ENCODE data around the gene CARS2.

Gene CARS2

GRCh38 chr13:110638257-110638656 is 67.7 kb downstream of the CARS2 start:
- no peaks in the 10 kb centered on the region for H3K36me3 ChIP-seq (ENCODE audit: control insufficient read depth, insufficient read depth, low read length)
- H3K4me2 ChIP-seq (ENCODE audit: low read length): no peak overlapping the region
- peaks cover 8% of the 10 kb centered on the region for H3K4me1 ChIP-seq
- H2AFZ ChIP-seq: no peak overlapping the region
- H3K79me2 ChIP-seq: no peaks in the 10 kb centered on the region
- no peaks in the 10 kb centered on the region for H3K27me3 ChIP-seq (ENCODE audit: control insufficient read depth, insufficient read depth, low read length)
- H3K4me3 ChIP-seq (ENCODE audit: low read depth, low read length): no peak overlapping the region
- no peaks in the 10 kb centered on the region for H3K9me3 ChIP-seq (ENCODE audit: control insufficient read depth, low read length)
- H3K27ac ChIP-seq: no peak overlapping the region
- TF ChIP-seq CTCF (IDR thresholded peaks at IDR 0.05): no peak
- H3K9ac ChIP-seq: no peak overlapping the region

- Histone ChIP-seq H3K4me2 (ENCODE audit: low read length) (no peak overlapping the region), H3K79me2 (no peaks in the 10 kb centered on the region), H2AFZ (no peak overlapping the region), H3K4me1 (peaks cover 8% of the 10 kb centered on the region), H3K4me3 (ENCODE audit: low read depth, low read length) (no peak overlapping the region), H3K9ac (no peak overlapping the region), H3K27me3 (ENCODE audit: control insufficient read depth, insufficient read depth, low read length) (no peaks in the 10 kb centered on the region), H3K9me3 (ENCODE audit: control insufficient read depth, low read length) (no peaks in the 10 kb centered on the region), H3K36me3 (ENCODE audit: control insufficient read depth, insufficient read depth, low read length) (no peaks in the 10 kb centered on the region), H3K27ac (no peak overlapping the region)
- TF ChIP-seq CTCF (IDR thresholded peaks at IDR 0.05): no peak
Measured at GRCh38 chr13:110637747-110638146, 68.2 kb downstream of the CARS2 start.

- Histone ChIP-seq H3K27ac (no peak overlapping the region), H3K4me1 (peaks cover 8% of the 10 kb centered on the region), H3K4me3 (ENCODE audit: low read depth, low read length) (no peak overlapping the region), H3K9me3 (ENCODE audit: control insufficient read depth, low read length) (no peaks in the 10 kb centered on the region), H3K9ac (no peak overlapping the region), H3K36me3 (ENCODE audit: control insufficient read depth, insufficient read depth, low read length) (no peaks in the 10 kb centered on the region), H3K79me2 (no peaks in the 10 kb centered on the region), H2AFZ (no peak overlapping the region), H3K27me3 (ENCODE audit: control insufficient read depth, insufficient read depth, low read length) (no peaks in the 10 kb centered on the region), H3K4me2 (ENCODE audit: low read length) (no peak overlapping the region)
- TF ChIP-seq CTCF (IDR thresholded peaks at IDR 0.05): no peak
Measured at GRCh38 chr13:110637275-110637674, 68.6 kb downstream of the CARS2 start.

- H3K4me1 ChIP-seq: peaks cover 8% of the 10 kb centered on the region
- no peaks in the 10 kb centered on the region for H3K36me3 ChIP-seq (ENCODE audit: control insufficient read depth, insufficient read depth, low read length)
- H3K27ac ChIP-seq: no peak overlapping the region
Measured at GRCh38 chr13:110636701-110637201, 69.2 kb downstream of the CARS2 start.

More at GRCh38 chr13:110636701-110637201, 69.2 kb downstream of the CARS2 start:
- H3K9ac ChIP-seq: no peak overlapping the region
- no peaks in the 10 kb centered on the region for H3K27me3 ChIP-seq (ENCODE audit: control insufficient read depth, insufficient read depth, low read length)
- TF ChIP-seq CTCF (IDR thresholded peaks at IDR 0.05): no peak
- peaks cover 2% of the 10 kb centered on the region for H3K79me2 ChIP-seq
- H3K9me3 ChIP-seq (ENCODE audit: control insufficient read depth, low read length): no peaks in the 10 kb centered on the region
- H3K4me3 ChIP-seq (ENCODE audit: low read depth, low read length): no peak overlapping the region
- H3K4me2 ChIP-seq (ENCODE audit: low read length): no peak overlapping the region
- no peak overlapping the region for H2AFZ ChIP-seq
